NCI-H1694 treated with DMSO at 0.1 percent for 48 hours (cell line): Measurements from ENCODE around the gene CSF1R.

ENCODE experiments used
- DNase-seq: peaks from one replicate; lab custom pipeline; 2025; lab: John Stamatoyannopoulos, UW

Gene CSF1R

GRCh38 chr5:150024346-150024984 lies 61.9 kb downstream of the CSF1R start:
- DNase-seq, result no peak

DNA sequence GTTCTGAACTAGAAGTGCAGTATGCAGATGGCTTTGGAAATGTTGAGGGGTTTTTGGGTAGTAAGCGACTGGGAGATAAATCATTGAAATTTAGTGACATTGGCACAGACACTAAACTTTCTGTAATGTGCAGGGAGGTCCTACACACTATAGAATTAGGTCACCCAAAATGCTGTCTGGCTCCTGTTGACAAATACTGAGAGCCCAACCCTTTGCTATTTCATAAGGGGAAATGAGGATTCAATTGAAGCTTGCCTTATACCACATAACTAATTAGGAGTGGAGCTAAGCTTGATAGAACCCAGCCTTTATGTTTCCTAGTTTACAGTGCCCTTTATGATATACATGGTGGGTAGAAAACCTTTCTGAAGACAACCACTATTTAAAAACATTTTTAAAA lies 63.2 kb downstream of the CSF1R start:
- DNase-seq, result no peak

GRCh38 chr5:150022681-150023080 lies 63.7 kb downstream of the CSF1R start:
- no peak for DNase-seq

DNA sequence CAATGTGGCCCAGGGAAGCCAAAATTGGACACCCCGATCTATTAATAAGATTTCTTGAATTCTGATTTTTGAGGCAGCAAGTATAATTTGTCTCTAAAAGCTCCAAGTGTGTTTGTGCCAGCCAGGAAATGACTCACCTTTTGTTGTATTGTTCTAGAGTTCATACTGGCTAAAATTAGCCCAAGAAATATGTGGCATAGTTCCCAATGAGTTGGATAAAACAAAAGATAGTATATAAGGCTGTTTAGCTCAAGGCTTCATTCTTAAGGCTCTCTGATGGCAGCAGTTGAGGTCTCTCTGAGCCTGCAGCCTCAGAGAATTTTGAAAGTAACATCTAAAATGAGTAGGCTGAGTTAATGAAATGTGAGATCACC lies 64.2 kb downstream of the CSF1R start:
- DNase-seq, result no peak

DNA sequence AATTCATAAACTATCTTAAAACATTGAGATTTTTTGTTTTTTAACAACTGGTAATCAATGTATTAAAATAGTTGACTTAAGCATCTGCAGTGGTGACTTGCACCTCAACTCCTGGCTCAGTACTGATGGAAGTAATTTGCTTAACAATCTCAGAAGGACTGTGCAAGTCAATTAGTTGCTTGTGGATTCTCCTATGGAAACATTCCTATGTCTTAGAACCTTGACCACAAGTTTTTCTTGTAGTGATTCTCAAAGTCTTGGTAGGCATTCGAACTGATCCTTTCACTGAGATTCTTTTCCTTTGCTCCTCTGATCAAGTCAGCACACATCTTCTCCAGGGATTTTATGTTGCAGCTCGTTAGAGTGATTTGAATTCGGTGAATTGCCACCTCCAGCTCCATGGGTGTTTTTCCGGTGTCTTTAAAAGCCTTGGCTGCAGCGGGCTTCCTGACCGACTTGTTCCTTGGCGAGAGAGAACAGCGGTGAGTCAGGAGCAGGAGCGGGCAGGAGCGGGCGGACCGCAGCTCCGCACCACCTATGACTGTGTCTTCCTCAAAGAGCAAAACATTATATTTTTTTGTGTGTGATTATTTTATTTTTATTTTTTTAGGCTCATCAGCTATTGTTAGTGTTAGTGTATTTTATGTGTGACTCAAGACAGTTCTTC lies 64.7 kb downstream of the CSF1R start:
- no peak for DNase-seq

DNA sequence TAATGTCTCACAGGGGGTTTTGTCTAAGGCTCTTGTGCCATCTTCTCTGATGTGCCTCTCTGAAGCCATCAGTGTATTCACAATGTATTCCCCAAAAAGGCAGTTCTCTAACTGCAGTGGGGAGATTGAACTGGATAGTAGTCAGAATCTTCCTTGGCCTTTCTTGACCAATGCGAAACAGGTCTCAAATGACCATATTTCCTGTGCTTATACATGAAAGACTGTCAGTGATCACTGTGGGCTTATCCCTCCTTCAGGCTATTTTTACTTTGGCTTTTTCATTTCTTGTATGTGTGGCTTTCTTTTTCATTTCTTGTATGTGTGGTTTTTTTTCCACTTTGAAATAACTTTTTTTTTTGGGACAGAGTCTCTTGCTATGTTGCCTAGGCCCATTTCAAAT lies 66.1 kb downstream of the CSF1R start:
- no peak for DNase-seq

- DNase-seq, result no peak
Observed at GRCh38 chr5:150017226-150018005, 68.9 kb downstream of the CSF1R start.

DNA sequence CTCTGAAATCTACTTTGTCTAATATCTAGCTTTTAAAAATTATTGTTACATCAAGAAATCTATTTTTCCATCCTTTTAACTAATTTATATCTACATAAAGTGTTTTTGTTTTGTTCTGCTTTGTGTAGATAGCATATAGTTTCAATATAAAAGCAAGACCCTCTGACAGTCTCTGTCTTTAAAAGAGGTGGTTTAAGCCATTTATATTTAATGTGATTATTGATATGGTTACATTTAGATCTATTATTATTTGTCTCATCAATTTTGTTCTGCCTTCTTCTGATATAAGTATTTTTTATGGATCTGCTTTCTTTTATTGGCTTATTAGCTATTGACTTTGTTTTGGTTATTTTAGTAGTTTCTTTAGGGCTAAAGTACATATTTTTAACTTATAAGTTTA lies 69.8 kb downstream of the CSF1R start:
- no peak for DNase-seq

DNA sequence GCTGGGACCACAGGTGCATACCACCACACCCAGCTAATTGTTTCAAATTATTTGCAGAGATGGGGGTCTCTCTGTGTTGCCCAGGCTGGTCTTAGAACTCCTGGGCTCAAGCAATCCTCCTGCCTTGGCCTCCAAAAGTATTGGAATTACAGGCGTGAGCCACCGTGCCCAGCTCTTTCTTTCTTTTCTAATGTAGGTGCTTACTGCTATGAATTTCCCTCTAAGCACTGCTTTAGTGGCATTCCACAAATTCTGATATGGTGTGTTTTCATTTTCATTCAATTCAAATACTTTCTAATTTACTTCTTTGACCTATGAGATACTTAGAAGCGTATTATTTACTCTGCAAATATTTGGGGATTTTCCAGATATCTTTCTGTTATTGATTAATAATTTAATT lies 70.9 kb downstream of the CSF1R start:
- DNase-seq, result no peak

- no peak for DNase-seq
Observed at GRCh38 chr5:150014456-150014855, 71.9 kb downstream of the CSF1R start.

DNA sequence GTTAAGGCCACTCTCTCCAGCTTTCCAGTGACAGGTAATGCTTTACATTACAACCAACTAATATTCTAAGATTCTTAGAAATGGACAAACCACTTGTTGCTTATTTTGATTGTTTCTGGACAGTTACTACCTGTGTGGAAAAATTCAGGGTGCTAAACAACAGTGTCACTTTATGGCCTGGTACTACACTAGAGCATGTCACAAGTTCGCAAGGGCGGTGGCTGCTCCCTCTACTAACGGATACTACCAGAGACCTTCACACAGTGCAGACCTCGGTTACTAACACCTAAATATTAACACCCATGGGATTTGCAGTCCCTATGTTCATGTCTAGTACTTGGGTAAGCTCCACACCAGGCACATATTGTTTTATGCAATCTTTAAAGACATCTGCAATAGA lies 72.4 kb downstream of the CSF1R start:
- no peak for DNase-seq

DNA sequence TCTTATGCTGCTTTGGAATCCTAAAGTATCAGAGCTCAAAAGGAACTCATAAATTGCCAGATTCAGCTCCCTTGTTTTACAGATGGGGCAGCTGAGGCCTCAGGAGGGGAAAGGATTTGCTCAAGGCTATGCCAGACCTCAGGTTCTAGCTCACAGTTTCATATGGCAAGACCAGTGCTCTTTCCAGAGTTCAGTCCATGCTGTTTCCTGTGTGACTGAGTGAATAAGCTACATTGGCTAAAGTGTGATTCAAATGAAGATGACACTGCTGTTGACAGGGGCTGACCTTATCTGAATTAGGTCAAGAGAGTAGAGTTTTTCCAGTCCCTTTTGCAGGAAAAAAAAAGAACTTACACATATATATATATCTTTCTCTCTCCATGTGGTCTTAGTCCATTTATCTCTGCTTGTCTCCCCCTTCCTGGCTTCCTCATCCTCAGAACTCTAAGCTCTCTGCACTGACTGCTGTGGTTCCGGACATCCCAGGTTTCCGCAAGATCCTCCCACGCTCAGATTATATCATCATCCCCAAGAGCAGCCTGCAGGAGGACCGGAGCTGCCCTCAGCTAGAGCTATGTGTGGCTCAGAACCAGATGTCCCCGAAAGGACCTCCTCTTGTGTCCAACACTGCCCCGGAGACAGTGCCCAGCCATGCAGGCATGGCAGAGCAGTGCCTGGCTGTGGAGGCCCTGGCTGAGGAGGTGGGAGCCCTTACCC lies 76.5 kb downstream of the CSF1R start:
- DNase-seq, result no peak

- DNase-seq, result no peak
Observed at GRCh38 chr5:150007050-150007449, 79.3 kb downstream of the CSF1R start.

DNA sequence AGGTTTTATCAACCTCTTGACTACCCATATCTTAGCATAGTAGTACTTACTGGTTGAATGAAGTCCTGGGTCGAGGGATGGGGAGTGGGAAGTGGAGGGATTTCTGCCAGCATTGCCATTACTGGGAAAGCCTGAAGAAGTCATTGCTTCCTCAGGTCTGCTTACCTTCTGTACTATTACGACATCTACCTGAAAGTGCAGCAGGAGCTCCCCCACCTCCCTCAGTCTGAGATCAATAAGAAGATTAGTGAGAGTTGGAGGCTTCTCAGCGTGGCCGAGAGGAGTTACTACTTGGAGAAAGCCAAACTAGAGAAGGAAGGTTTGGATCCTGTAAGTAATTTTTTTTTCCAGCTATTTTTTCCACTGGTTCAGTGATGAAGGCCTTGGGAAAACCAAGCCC lies 80.0 kb downstream of the CSF1R start:
- DNase-seq, result no peak
